Lower leg skin (tissue), 3 donors: ENCODE data around the gene METTL4.

Experiments used
- POLR2A ChIP-seq, 2 donors: fragments of 450-650 bp; IDR thresholded peaks; one replicate each; pipeline ENCODE4 v1.6.1; 2016 to 2017; ENCODE audit warnings: antibody characterized with exemption in 2 of 2, mild to moderate bottlenecking in 1 of 2, moderate library complexity in 1 of 2
- TF ChIP-seq, protein P1 (sequence below), 3 donors: fragments of 450-650 bp; IDR thresholded peaks; one replicate each; pipeline ENCODE4 v1.5.1; 2016; ENCODE audit warnings: antibody characterized with exemption in 3 of 3, mild to moderate bottlenecking in 3 of 3, moderate library complexity in 2 of 3

DNA sequence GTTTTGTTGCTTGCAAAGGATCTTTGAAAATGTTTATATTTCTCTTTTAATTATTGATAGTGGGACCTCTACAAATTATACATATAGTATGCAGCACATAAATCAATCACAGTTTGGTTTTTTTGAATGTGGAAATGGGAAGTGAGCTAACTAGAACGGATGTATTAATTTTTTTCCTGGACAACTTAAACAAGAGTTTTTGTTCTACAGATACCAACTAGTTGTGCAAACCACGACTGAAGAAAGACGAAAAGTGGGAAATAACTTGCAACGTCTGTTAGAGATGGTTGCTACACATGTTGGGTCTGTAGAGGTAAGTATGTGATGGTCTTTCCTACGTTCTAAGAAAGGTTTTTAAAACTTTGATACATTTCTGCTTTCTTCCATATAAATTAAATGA, 39.2 kb upstream of the METTL4 start:
- TF ChIP-seq, protein P1, sequence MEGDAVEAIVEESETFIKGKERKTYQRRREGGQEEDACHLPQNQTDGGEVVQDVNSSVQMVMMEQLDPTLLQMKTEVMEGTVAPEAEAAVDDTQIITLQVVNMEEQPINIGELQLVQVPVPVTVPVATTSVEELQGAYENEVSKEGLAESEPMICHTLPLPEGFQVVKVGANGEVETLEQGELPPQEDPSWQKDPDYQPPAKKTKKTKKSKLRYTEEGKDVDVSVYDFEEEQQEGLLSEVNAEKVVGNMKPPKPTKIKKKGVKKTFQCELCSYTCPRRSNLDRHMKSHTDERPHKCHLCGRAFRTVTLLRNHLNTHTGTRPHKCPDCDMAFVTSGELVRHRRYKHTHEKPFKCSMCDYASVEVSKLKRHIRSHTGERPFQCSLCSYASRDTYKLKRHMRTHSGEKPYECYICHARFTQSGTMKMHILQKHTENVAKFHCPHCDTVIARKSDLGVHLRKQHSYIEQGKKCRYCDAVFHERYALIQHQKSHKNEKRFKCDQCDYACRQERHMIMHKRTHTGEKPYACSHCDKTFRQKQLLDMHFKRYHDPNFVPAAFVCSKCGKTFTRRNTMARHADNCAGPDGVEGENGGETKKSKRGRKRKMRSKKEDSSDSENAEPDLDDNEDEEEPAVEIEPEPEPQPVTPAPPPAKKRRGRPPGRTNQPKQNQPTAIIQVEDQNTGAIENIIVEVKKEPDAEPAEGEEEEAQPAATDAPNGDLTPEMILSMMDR (IDR thresholded peaks at IDR 0.05), result no peak
- no peak for TF ChIP-seq POLR2A (IDR thresholded peaks at IDR 0.05)
